ENCODE measurements around the gene NAAA. TPM values are rescaled to one million over a fixed set of nuclear protein-coding genes. Genes with fewer than 3 reads are reported as not detected.
"Not testable (repeated sequence)": the region's sequence is repeated elsewhere in the genome, so short reads cannot be mapped to it uniquely, and the experiment has no call there.

Gene NAAA
- polyA plus RNA-seq, 1 experiment: 24.3 TPM

DNA sequence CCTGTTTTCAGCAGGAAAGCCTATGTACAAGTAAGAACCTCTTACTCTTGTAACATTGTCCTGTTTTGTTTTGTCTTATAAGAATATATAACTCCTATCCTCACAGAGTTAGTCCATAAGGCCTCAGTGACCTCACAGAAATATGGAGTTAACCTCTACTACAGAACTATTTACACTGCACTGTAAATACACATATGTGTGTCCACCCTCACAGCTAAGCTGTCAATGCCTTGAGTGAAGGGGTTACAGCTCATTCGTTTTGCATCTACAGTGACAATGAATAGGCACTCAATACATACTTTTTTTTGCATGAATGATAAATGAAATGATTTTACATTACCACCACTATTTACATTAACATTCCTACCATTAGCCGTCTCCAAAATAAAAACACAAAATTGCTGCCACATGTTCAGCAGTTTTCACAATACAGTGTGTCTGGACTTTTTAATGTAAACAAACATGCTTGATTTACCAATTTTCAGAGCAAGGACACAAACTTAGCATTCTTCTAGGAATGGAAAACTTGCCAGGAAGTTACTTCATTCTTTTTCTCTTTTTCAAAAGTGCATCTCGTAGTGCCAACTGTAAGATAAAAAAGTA, 9.5 kb upstream of the NAAA start:
- no peak for DNase-seq (ENCODE audit: low read depth)
- H3K4me3 ChIP-seq (ENCODE audit: low read depth, low read length): no peak overlapping the region
- ChIA-PET CTCF (interaction anchor here (0.6 kb wide), 4 partner anchors 30 to 89 kb away, joined by 3 to 5 read pairs (median 4); no protein-coding TSS in a partner anchor), POLR2A (no interaction called here)
- H3K36me3 ChIP-seq (ENCODE audit: control insufficient read depth, insufficient read depth, low read length): peaks cover 2% of the 10 kb centered on the region; the same call in 1 of the 2 replicates
- no peaks in the 10 kb centered on the region for H3K27me3 ChIP-seq (ENCODE audit: control insufficient read depth, insufficient read depth, low read length)
- TF ChIP-seq, protein P1, sequence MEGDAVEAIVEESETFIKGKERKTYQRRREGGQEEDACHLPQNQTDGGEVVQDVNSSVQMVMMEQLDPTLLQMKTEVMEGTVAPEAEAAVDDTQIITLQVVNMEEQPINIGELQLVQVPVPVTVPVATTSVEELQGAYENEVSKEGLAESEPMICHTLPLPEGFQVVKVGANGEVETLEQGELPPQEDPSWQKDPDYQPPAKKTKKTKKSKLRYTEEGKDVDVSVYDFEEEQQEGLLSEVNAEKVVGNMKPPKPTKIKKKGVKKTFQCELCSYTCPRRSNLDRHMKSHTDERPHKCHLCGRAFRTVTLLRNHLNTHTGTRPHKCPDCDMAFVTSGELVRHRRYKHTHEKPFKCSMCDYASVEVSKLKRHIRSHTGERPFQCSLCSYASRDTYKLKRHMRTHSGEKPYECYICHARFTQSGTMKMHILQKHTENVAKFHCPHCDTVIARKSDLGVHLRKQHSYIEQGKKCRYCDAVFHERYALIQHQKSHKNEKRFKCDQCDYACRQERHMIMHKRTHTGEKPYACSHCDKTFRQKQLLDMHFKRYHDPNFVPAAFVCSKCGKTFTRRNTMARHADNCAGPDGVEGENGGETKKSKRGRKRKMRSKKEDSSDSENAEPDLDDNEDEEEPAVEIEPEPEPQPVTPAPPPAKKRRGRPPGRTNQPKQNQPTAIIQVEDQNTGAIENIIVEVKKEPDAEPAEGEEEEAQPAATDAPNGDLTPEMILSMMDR (IDR thresholded peaks at IDR 0.05; ENCODE audit: insufficient read depth, low read depth, low read length): no peak

DNA sequence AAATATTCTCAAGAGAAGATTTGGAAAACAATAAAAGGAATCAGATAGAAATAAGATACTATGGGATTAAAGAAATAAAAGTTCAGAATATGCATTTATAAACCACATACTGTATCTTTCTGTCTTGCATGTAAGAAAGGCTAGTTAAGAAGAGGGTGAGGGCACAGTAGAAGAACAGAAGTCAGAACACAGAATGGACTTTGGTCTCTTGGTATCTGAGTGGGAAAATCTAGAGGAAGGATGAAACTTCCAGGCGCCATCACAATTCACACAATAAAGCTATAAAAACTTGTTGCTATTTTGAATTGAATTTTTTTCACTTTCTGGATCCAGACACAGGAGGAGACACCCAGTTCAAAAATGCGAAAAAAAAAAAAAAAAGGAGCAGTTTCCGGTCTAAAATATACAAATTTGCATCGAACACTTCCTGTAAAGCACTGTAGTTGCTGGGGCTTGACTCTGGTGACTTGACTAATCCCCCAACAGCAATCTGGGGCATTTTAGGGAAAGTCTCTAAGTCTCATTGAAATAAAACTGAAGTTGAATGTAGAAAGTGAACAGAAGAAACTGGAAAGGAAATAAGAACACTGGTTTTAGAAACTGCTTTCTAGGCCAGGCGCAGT, 8.1 kb upstream of the NAAA start:
- ChIA-PET CTCF (no interaction called here), POLR2A (no interaction called here)
- peaks cover 2% of the 10 kb centered on the region; the same call in 1 of the 2 replicates for H3K36me3 ChIP-seq (ENCODE audit: control insufficient read depth, insufficient read depth, low read length)
- DNase-seq (ENCODE audit: low read depth): no peak
- no peak overlapping the region for H3K4me3 ChIP-seq (ENCODE audit: low read depth, low read length)
- TF ChIP-seq, protein P1 (IDR thresholded peaks at IDR 0.05; ENCODE audit: insufficient read depth, low read depth, low read length): no peak
- H3K27me3 ChIP-seq (ENCODE audit: control insufficient read depth, insufficient read depth, low read length): no peaks in the 10 kb centered on the region

DNA sequence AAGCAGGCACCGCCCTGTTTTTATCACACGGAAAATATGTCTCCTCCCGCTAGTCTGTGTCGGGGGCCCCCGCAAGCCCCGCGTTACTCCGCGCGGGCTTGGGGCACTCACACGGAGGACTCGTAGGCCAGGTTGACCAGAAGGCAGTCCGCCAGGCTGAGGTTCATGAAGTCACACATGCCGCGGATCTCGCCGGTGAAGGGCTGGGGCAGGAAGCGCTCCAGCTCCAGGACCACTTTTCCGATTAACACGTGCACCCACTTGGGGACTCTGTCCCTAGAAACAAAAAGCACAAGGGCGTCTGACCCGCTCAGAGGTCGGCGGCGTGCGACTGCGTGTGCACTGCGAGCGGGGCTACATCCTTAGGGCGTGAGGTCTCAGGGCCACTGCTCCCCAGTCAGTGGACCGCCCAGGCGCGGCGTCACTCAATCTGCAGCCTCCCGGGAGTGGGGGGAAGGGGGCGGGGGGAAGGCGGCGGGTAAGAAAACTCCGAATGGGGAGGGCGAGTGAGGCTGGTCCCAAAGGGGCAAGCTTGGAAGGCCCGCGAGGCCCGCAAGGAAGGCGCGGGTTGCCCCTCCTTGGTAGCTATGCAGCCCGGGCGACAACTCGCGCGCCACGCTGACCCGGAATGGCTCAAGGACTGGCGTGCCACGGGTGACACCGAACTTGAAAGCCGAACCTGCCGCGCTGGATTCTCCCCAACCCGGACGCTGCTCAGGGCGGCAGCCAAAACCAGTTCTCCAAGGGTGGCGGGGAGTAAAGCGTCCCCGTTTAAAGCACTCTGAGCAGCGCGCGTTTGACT, 722 bp downstream of the NAAA start:
- TF ChIP-seq, protein P1 (IDR thresholded peaks at IDR 0.05; ENCODE audit: insufficient read depth, low read depth, low read length): no peak
- POLR2A ChIA-PET: interaction anchor here (0.6 kb wide), 1 partner anchor 34 kb away, joined by 12 read pairs; no protein-coding TSS in a partner anchor
- CTCF ChIA-PET: interaction anchor here (0.6 to 2.0 kb wide), 7 partner anchors 13 to 127 kb away, joined by 3 to 8 read pairs (median 3); partner anchors contain the start of gene SDAD1
- no peak for DNase-seq (ENCODE audit: low read depth)
- Histone ChIP-seq H3K27me3 (ENCODE audit: control insufficient read depth, insufficient read depth, low read length) (no peaks in the 10 kb centered on the region), H3K36me3 (ENCODE audit: control insufficient read depth, insufficient read depth, low read length) (no peaks in the 10 kb centered on the region), H3K4me3 (ENCODE audit: low read depth, low read length) (peak overlapping the region; percentile 55)

DNA sequence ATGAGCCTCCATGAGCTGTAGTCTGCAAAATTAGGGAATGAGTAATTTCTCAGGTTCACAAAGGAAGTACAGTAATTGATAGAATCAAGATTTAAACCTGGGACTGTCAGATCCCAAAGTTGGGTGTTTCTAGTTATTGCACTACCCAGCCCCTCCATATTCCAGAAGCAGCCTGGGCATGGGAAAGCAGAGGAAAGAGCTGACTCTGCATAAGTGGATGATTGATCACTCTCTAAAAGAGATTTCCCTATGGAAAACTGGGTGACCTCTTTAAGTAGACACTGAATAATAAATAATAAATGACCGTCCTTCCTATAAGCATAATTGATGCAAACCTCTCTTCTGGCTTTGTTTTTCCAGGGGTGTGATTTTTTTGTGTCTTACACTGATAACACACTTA, 5.2 kb downstream of the NAAA start:
- H3K27me3 ChIP-seq (ENCODE audit: control insufficient read depth, insufficient read depth, low read length): no peaks in the 10 kb centered on the region
- POLR2A ChIA-PET: no interaction called here
- CTCF ChIA-PET: no interaction called here
- no peaks in the 10 kb centered on the region for H3K36me3 ChIP-seq (ENCODE audit: control insufficient read depth, insufficient read depth, low read length)
- no peak for DNase-seq (ENCODE audit: low read depth)
- TF ChIP-seq, protein P1 (IDR thresholded peaks at IDR 0.05; ENCODE audit: insufficient read depth, low read depth, low read length): no peak
- H3K4me3 ChIP-seq (ENCODE audit: low read depth, low read length): no peak overlapping the region

DNA sequence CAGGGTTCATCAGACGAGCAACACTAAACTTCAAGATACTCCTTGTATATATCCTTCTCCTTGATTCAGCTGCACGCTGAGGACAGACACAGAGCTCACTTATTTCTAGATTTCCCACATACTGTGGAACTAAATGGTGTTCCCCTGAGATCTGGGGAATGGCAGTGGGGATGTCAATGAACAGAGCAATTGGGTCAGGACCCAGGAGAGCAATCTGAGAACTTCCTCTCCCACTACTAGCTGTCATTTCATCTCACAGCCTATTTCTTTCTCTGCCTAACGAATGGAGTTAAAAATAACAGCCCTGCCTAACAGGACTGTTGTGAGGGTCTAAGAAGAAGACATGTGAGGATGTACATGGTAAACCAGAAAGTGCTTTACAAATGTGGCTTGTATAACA, 10.7 kb downstream of the NAAA start:
- TF ChIP-seq, protein P1 (IDR thresholded peaks at IDR 0.05; ENCODE audit: insufficient read depth, low read depth, low read length): no peak
- POLR2A ChIA-PET: no interaction called here
- H3K36me3 ChIP-seq (ENCODE audit: control insufficient read depth, insufficient read depth, low read length): no peaks in the 10 kb centered on the region
- CTCF ChIA-PET: interaction anchor here (0.9 to 2.3 kb wide), 3 partner anchors 12 to 51 kb away, joined by 3 to 9 read pairs (median 3); no protein-coding TSS in a partner anchor
- no peaks in the 10 kb centered on the region for H3K27me3 ChIP-seq (ENCODE audit: control insufficient read depth, insufficient read depth, low read length)
- DNase-seq (ENCODE audit: low read depth): no peak
- H3K4me3 ChIP-seq (ENCODE audit: low read depth, low read length): no peak overlapping the region

DNA sequence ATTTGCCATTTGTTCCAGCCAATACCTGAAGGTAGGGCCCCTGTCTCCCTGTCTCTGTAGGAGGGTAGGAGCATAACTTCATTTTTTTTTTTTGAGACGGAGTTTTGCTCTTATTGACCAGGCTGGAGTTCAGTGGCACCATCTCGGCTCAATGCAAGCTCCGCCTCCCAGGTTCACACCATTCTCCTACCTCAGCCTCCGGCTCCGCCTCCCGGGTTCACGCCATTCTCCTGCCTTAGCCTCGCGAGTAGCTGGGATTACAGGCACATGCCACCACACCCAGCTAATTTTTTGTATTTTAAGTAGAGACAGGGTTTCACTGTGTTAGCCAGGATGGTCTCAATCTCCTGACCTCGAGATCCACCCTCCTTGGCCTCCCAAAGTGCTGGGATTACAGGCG, 15.9 kb downstream of the NAAA start:
- H3K36me3 ChIP-seq (ENCODE audit: control insufficient read depth, insufficient read depth, low read length); H3K4me3 ChIP-seq (ENCODE audit: low read depth, low read length); DNase-seq (ENCODE audit: low read depth); POLR2A ChIA-PET; H3K27me3 ChIP-seq (ENCODE audit: control insufficient read depth, insufficient read depth, low read length): not testable (repeated sequence)
- CTCF ChIA-PET: interaction anchor here (0.6 to 2.1 kb wide), 5 partner anchors 9 to 29 kb away, joined by 3 to 6 read pairs (median 4); partner anchors contain the start of gene NAAA

Measured in BJ (cell line).